ENCODE results near the gene CD3D.

- TF ChIP-seq CTCF (conservative IDR thresholded peaks at IDR 0.05), result no peak
- no peak for TF ChIP-seq ZFX (IDR thresholded peaks at IDR 0.05)
These were observed 31.6 kb downstream of the CD3D start for GRCh38 chr11:118310781-118311485.
